Hepatic stellate cell (primary cell): ENCODE results near the gene RHBDL1.
A peak's percentile ranks its signal among the peaks of the same experiment; 100 is the strongest.

Source experiments
- DNase-seq: peaks from one replicate; pipeline ENCODE4 v3.0.0; 2011; ENCODE audit warnings: low spot score

RHBDL1 gene

GRCh38 chr16:674214-674881 lies 1.1 kb upstream of the RHBDL1 start:
- no peak for DNase-seq

- DNase-seq: no peak
Measured at GRCh38 chr16:675884-676564, 553 bp downstream of the RHBDL1 start.

- DNase-seq: no peak
Measured at GRCh38 chr16:676565-676902, 1.1 kb downstream of the RHBDL1 start.

GRCh38 chr16:676913-677312 lies 1.4 kb downstream of the RHBDL1 start:
- no peak for DNase-seq

GRCh38 chr16:677316-678190 lies 2.1 kb downstream of the RHBDL1 start:
- DNase-seq: no peak

GRCh38 chr16:678209-678857 lies 2.9 kb downstream of the RHBDL1 start:
- DNase-seq: no peak

- no peak for DNase-seq
Measured at GRCh38 chr16:678858-679813, 3.7 kb downstream of the RHBDL1 start.

GRCh38 chr16:679814-680624 lies 4.5 kb downstream of the RHBDL1 start, which contains the start of gene STUB1:
STUB1 (plus strand) TSS chr16:680410; CDS start chr16:680526, 116 bp downstream.
- DNase-seq: peak; percentile 91

GRCh38 chr16:680625-680945 lies 5.1 kb downstream of the RHBDL1 start:
- DNase-seq: no peak

GRCh38 chr16:680967-681745 lies 5.7 kb downstream of the RHBDL1 start:
- peak; percentile 40 for DNase-seq

- no peak for DNase-seq
Measured at GRCh38 chr16:681746-682427, 6.4 kb downstream of the RHBDL1 start.

- DNase-seq: no peak
Measured at GRCh38 chr16:682493-683395, 7.3 kb downstream of the RHBDL1 start.

GRCh38 chr16:683396-684070 lies 8.1 kb downstream of the RHBDL1 start:
- no peak for DNase-seq

- peak; percentile 97 for DNase-seq
Measured at GRCh38 chr16:684071-684794, 8.8 kb downstream of the RHBDL1 start, which contains the start of gene JMJD8. JMJD8 (minus strand) TSS chr16:684334; CDS start chr16:684319, 15 bp downstream.

GRCh38 chr16:684961-685696 lies 9.7 kb downstream of the RHBDL1 start:
- DNase-seq: no peak

- no peak for DNase-seq
Measured at GRCh38 chr16:685967-686366, 10.5 kb downstream of the RHBDL1 start.
